ES-I3 (cell line): ENCODE results near the gene COMMD4.
"Not testable (repeated sequence)": the region's sequence is repeated elsewhere in the genome, so short reads cannot be mapped to it uniquely, and the experiment has no call there.

Source experiments
- H3K36me3 ChIP-seq: 2 replicates; pipeline ENCODE4 v1.6.1; 2013; ENCODE audit warnings: mild to moderate bottlenecking, low read length, control low read depth, moderate library complexity; ENCODE audit not compliant: insufficient read depth
- H3K4me1 ChIP-seq: 2 replicates; pipeline ENCODE4 v1.6.1; 2013; ENCODE audit warnings: mild to moderate bottlenecking, control low read depth, low read length; ENCODE audit not compliant: insufficient read depth
- H3K9ac ChIP-seq: 2 replicates; pipeline ENCODE4 v1.6.1; 2013; ENCODE audit warnings: low read depth, mild to moderate bottlenecking, low read length, moderate library complexity
- H3K9me3 ChIP-seq: 2 replicates; pipeline ENCODE4 v1.6.1; 2013; ENCODE audit warnings: mild to moderate bottlenecking, low read length, moderate library complexity; ENCODE audit not compliant: control insufficient read depth, insufficient read depth

COMMD4 gene

GRCh38 chr15:75367913-75368688 is 32.2 kb downstream of the COMMD4 start, which contains the start of gene MAN2C1:
Gene MAN2C1 (minus strand): TSS chr15:75368607. CDS start chr15:75368583, 24 bp downstream.
- Histone ChIP-seq H3K4me1 (no peaks in the 10 kb centered on the region), H3K9me3 (no peaks in the 10 kb centered on the region), H3K9ac (peak within 1 kb of the TSS; percentile 83), H3K36me3 (peaks cover 13% of the 10 kb centered on the region; the same call in 1 of the 2 replicates)

- Histone ChIP-seq H3K4me1 (no peaks in the 10 kb centered on the region), H3K36me3 (peaks cover 15% of the 10 kb centered on the region; the same call in 1 of the 2 replicates), H3K9me3 (no peaks in the 10 kb centered on the region), H3K9ac (peak overlapping the region; percentile 83)
Observed at GRCh38 chr15:75368689-75369239, 32.9 kb downstream of the COMMD4 start.

- no peaks in the 10 kb centered on the region for H3K9me3 ChIP-seq
- H3K36me3 ChIP-seq: peaks cover 19% of the 10 kb centered on the region
- H3K9ac ChIP-seq: no peak overlapping the region
- H3K4me1 ChIP-seq: no peaks in the 10 kb centered on the region
Observed at GRCh38 chr15:75369897-75370581, 34.2 kb downstream of the COMMD4 start.

GRCh38 chr15:75371486-75371885 is 35.6 kb downstream of the COMMD4 start:
- no peaks in the 10 kb centered on the region for H3K9me3 ChIP-seq
- peaks cover 26% of the 10 kb centered on the region for H3K36me3 ChIP-seq
- H3K9ac ChIP-seq: no peak overlapping the region
- no peaks in the 10 kb centered on the region for H3K4me1 ChIP-seq

DNA sequence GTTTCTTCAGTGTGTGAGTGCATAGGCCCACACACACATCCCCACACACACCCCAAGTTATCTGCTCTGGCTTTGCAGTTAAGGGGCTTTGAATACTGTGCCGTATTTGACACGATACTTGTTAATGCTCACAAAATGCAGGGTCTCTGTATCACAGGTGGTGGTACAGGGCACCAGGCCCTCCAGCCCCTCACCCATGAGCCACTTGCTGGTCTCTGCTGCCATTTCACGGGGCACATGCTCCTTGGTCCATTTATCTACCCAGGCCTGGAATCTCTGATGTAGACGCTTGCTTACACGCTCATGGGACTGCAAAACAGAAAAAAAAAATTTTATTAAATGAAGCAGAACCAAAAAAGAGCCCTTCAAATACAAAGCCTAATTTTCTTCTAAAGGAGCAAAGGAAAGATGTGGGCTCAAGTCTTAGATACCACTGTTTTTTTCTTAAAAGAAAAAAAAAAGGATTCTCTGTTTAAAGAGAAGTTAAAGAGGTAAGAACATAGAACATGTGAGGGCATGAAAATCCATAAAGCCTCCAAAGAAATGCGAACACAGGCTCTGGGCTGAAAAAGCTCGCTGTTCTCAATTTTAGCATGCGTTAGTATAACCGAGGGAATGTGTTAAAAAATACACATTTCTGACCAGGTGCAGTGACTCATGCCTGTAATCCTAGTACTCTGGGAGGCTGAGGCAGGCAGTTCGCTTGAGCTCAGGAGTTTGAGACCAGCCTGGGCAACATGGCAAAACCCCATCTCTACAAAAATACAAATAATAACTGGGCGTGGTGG is 36.2 kb downstream of the COMMD4 start:
- Histone ChIP-seq H3K9ac (no peak overlapping the region), H3K4me1 (no peaks in the 10 kb centered on the region), H3K36me3 (peaks cover 29% of the 10 kb centered on the region), H3K9me3 (no peaks in the 10 kb centered on the region)

GRCh38 chr15:75380773-75381172 is 44.9 kb downstream of the COMMD4 start:
- Histone ChIP-seq H3K9me3 (no peaks in the 10 kb centered on the region), H3K36me3 (peaks cover 28% of the 10 kb centered on the region), H3K9ac (no peak overlapping the region), H3K4me1 (no peaks in the 10 kb centered on the region)

DNA sequence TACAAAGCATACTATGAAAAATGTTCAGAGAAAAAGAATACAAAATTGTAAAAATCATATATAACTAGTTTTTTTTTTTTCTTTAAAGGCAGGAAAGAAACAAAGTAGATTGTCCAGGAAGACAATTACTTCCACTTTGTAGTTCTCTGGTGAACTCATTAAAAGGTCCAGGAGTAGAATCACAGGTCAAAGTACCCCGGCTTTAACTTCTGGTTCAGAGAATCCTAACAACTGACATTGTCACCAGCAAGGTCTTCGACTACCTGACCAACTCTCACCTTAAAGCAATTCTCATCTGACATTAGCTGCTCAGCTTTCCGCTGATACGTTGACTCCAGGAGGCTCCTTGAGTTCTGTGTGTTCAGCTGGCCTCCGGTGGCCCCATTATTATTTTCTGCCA is 48.1 kb downstream of the COMMD4 start:
- H3K9ac ChIP-seq, H3K9me3 ChIP-seq, H3K4me1 ChIP-seq: not testable (repeated sequence)
- H3K36me3 ChIP-seq: peaks cover 28% of the 10 kb centered on the region
